Tibial nerve (tissue), 4 donors: ENCODE results near the gene UBD.

Source experiments
- EP300 ChIP-seq, 2 donors: sonication (generic); formaldehyde crosslinking; IDR thresholded peaks; one replicate each; pipeline ENCODE4 v1.6.1; 2017; ENCODE audit warnings: antibody characterized with exemption in 2 of 2, mild to moderate bottlenecking in 1 of 2
- POLR2A ChIP-seq, 2 donors: fragments of 450-650 bp; IDR thresholded peaks; one replicate each; pipeline ENCODE4 v1.6.1; 2017; ENCODE audit warnings: antibody characterized with exemption in 2 of 2, mild to moderate bottlenecking in 2 of 2, moderate library complexity in 2 of 2
- TF ChIP-seq, protein P1 (sequence below), 5 experiments: fragments of 200-600 bp in 3 of 5; fragments of 450-650 bp in 2 of 5; sonication (generic) in 3 of 5; IDR thresholded peaks; one replicate each; pipeline ENCODE4 v1.5.1; 2016 to 2019; ENCODE audit warnings: antibody characterized with exemption in 5 of 5, mild to moderate bottlenecking in 3 of 5, moderate library complexity in 2 of 5

- TF ChIP-seq, protein P1, sequence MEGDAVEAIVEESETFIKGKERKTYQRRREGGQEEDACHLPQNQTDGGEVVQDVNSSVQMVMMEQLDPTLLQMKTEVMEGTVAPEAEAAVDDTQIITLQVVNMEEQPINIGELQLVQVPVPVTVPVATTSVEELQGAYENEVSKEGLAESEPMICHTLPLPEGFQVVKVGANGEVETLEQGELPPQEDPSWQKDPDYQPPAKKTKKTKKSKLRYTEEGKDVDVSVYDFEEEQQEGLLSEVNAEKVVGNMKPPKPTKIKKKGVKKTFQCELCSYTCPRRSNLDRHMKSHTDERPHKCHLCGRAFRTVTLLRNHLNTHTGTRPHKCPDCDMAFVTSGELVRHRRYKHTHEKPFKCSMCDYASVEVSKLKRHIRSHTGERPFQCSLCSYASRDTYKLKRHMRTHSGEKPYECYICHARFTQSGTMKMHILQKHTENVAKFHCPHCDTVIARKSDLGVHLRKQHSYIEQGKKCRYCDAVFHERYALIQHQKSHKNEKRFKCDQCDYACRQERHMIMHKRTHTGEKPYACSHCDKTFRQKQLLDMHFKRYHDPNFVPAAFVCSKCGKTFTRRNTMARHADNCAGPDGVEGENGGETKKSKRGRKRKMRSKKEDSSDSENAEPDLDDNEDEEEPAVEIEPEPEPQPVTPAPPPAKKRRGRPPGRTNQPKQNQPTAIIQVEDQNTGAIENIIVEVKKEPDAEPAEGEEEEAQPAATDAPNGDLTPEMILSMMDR (IDR thresholded peaks at IDR 0.05) = no peak
- TF ChIP-seq EP300 (IDR thresholded peaks at IDR 0.05) (no peak), POLR2A (IDR thresholded peaks at IDR 0.05) (no peak)
These were observed 40.1 kb downstream of the UBD start for GRCh38 chr6:29519291-29520010.
